Suprapubic skin (tissue), 4 donors: Measurements from ENCODE around the gene MLF1.

Source experiments
- EP300 ChIP-seq: sonication (generic); formaldehyde crosslinking; IDR thresholded peaks from one replicate; pipeline ENCODE4 v1.6.1; 2017; ENCODE audit warnings: antibody characterized with exemption
- POLR2A ChIP-seq, 2 donors: fragments of 450-650 bp; IDR thresholded peaks; one replicate each; pipeline ENCODE4 v1.6.1; 2017; ENCODE audit warnings: antibody characterized with exemption in 2 of 2, mild to moderate bottlenecking in 2 of 2, moderate library complexity in 2 of 2
- POLR2AphosphoS5 ChIP-seq, 3 donors: sonication (generic); formaldehyde crosslinking; IDR thresholded peaks; one replicate each; pipeline ENCODE4 v1.6.1; 2017; ENCODE audit warnings: antibody characterized with exemption in 3 of 3
- TF ChIP-seq, protein P1 (sequence below), 2 donors: fragments of 200-600 bp in 1 of 2; fragments of 450-650 bp in 1 of 2; sonication (generic) in 1 of 2; IDR thresholded peaks; one replicate each; pipeline ENCODE4 v1.5.1; 2016 to 2019; ENCODE audit warnings: antibody characterized with exemption in 2 of 2, mild to moderate bottlenecking in 1 of 2, moderate library complexity in 1 of 2

GRCh38 chr3:158563076-158563475 is 7.9 kb upstream of the MLF1 start:
- TF ChIP-seq, protein P1, sequence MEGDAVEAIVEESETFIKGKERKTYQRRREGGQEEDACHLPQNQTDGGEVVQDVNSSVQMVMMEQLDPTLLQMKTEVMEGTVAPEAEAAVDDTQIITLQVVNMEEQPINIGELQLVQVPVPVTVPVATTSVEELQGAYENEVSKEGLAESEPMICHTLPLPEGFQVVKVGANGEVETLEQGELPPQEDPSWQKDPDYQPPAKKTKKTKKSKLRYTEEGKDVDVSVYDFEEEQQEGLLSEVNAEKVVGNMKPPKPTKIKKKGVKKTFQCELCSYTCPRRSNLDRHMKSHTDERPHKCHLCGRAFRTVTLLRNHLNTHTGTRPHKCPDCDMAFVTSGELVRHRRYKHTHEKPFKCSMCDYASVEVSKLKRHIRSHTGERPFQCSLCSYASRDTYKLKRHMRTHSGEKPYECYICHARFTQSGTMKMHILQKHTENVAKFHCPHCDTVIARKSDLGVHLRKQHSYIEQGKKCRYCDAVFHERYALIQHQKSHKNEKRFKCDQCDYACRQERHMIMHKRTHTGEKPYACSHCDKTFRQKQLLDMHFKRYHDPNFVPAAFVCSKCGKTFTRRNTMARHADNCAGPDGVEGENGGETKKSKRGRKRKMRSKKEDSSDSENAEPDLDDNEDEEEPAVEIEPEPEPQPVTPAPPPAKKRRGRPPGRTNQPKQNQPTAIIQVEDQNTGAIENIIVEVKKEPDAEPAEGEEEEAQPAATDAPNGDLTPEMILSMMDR (IDR thresholded peaks at IDR 0.05), result no peak
- TF ChIP-seq EP300 (no peak), POLR2A (IDR thresholded peaks at IDR 0.05) (no peak), POLR2AphosphoS5 (IDR thresholded peaks at IDR 0.05) (no peak)
